Astrocyte of the hippocampus (primary cell): ENCODE results near the gene LRPPRC.

Source experiments
- DNase-seq: peaks from one replicate; pipeline ENCODE4 v3.0.0; 2011; ENCODE audit warnings: low read depth, low spot score

Gene LRPPRC

GRCh38 chr2:43872151-43872550, 123.6 kb downstream of the LRPPRC start:
- no peak for DNase-seq

DNA sequence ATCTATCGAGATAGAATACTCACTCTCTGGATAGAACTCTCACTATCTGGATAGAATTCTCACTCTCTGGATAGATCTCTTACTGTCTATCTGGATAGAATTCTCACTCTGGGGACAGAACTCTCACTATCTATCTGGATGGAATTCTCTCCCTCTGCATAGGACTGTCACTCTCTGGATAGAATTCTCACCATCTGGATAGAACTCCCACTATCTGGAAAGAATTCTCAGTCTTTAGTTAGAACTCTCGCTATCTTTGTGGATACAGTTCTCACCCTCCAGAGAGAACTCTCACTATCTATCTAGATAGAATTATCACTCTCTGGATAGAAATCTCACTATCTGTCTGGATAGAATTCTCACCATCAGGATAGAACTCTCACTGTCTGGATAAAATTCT, 140.5 kb downstream of the LRPPRC start:
- no peak for DNase-seq

DNA sequence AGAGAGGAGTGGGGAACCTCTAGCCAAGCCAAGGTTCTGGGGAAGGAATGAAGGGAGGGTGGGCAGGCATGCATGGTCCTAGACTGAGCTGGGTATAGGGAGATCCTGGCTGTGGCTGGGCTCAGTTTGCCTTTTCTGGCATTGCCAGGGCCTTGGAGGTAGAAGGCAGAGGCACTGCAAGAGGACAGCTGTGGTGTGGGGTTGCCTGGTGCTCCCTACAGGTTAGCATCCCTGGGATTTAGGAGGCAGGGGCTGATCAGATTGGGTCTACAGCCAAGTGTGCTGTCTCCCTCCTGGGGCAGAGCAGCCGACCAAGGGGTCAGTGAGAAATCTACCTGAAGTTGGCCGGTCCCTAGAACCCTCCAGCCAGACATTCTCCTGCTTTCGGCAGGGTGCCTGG, 141.1 kb downstream of the LRPPRC start:
- DNase-seq = no peak

- DNase-seq = no peak
These were observed 142.4 kb downstream of the LRPPRC start for GRCh38 chr2:43853141-43854081.

DNA sequence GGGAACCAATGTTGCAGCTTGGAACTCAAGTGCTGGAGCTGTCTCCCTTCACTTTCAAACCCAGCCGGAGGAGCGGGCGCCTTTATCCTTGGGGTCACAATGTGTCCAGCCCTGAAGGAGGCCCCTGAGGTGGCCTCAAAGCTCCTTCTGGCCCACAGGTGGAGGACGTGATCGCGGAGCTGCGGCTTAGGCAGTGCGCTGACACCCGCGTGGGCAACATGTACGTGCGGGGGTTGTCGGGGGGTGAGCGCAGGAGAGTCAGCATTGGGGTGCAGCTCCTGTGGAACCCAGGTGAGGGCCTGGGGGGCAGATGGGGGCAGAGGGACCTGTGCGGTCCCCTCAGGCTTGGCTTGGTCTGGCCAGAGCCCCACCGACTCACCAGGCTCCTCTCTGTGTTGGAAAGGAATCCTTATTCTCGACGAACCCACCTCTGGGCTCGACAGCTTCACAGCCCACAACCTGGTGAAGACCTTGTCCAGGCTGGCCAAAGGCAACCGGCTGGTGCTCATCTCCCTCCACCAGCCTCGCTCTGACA, 143.5 kb downstream of the LRPPRC start:
- DNase-seq = no peak

DNA sequence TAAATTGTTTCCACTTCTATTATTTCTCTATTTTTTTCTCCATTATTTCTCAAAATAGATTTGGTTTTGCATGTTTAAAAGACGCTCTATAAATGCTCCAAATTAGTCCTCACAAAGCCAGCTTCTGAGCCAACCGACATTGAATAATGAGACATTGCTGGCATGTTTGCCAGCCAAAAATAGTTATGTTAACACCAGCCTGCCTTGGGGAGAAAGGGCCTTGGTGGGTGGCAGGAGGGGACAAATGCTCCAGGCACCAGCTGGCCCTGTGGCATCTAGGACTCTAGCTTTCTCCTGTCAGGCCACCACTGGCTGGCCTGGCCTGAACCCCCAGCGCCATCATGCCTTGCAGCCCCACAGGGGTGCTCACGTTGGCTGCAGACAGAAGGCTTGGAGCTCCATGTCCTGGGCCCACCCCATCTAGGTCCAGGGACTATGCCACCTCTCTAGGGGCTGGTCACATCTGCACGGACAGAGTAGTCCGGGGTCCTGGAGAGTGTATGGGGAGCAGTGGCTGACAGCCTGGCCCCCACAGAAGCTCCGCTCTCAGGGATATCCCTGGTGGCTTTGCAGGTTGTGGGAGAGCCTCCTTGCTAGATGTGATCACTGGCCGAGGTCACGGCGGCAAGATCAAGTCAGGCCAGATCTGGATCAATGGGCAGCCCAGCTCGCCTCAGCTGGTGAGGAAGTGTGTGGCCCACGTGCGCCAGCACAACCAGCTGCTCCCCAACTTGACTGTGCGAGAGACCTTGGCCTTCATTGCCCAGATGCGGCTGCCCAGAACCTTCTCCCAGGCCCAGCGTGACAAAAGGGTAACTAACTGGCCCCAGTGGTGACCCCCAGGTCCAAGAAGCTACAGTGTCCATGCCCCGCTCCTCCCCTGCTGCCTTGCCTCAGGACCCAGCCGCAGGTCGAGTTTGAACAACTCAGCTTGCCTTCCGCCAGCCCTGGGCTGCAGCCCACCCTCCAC, 144.5 kb downstream of the LRPPRC start:
- DNase-seq = no peak

DNA sequence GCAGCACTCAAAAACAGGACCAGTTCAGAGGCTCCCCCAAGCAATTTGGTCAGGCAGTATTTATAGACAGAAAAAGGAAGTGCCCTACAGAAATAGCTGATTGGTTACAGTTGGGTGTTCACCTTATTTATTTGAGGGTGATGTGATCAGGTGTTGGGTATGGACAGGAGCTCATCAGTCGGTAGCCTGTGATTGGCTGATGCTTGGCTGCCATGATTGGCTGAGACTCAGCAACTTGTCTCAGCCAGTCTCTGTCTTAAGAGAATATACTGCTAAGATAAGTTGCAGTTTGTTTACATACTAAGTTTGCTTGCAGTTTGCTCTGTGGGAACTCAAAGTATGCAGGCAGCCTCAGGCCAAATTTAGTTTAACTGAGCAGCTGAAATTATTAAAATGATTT, 147.6 kb downstream of the LRPPRC start:
- DNase-seq = no peak

GRCh38 chr2:43846140-43846793, 149.5 kb downstream of the LRPPRC start:
- no peak for DNase-seq

- no peak for DNase-seq
These were observed 150.6 kb downstream of the LRPPRC start for GRCh38 chr2:43845181-43845580.

GRCh38 chr2:43842866-43843226, 152.9 kb downstream of the LRPPRC start:
- no peak for DNase-seq

DNA sequence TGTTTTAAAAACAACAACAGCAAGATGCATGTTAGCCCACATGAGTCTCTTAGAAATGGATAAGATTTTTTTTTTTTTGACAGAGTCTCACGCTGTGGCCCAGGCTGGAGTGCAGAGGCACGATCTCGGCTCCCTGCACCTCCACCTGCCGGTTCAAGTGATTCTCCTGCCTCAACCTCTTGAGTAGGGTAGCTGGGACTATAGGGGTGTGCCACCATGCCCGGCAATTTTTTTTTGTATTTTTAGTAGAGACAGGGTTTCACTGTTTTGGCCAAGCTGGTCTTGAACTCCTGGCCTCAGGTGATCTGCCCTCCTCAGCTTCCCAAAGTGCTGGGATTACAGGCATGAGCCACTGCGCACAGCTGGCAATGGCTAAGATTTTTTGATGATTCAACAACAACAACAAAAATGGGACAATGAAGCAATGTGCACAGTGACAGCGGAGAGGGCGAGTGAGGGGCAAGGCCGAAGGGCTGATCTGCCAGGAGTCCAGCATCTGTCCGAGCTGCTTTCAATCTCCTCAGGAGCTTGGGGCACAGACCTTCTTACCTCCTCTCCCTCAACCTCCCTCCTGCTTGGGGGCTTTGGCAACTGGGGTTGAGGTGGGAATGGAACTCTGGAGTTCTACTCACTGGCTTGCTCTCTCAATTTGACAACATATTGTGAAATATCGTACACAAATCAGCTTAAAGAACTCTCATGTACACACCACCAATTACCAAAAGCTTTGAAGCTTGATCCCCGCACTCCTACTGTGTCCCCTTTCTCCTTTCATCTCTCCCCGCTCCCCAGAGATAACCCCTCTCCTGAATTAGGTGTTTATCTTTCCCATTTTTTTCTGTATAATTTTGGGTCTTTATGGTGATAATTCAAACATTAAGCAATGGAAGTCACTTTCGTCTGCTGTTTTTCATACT, 153.6 kb downstream of the LRPPRC start:
- no peak for DNase-seq

DNA sequence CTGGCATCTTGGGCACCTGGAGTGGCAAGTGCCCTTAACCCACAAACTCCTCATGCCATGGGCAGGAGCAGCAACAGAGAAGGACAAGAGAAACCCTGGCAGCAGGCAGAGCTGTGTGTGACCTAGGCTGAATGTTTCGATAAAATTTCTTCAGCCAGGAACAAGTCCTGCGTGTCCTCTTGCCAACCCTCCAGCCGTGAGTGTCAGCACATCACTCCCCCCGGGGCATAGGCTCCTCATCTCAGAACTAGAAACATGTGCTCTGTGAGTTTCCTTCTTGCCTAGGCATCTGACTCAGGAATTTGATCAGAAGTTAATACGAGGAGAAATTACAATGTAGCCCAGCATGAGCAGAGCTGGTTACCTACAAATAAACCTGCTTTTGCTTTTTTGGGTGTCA, 154.8 kb downstream of the LRPPRC start:
- no peak for DNase-seq

- DNase-seq = no peak
These were observed 155.8 kb downstream of the LRPPRC start for GRCh38 chr2:43839776-43840564.

GRCh38 chr2:43838560-43839267, 157.1 kb downstream of the LRPPRC start, which contains the start of the genes ABCG5 and ABCG8:
Gene ABCG5 (minus strand): TSS chr2:43838839. CDS start chr2:43838679, 160 bp downstream.
Gene ABCG8 (plus strand): TSS chr2:43838971. CDS start chr2:43839054, 83 bp downstream.
- DNase-seq = no peak

- DNase-seq = no peak
These were observed 157.8 kb downstream of the LRPPRC start for GRCh38 chr2:43837831-43838559.

GRCh38 chr2:43837033-43837432, 158.8 kb downstream of the LRPPRC start:
- no peak for DNase-seq
